Spinal cord (tissue), 10 donors: ENCODE results near the gene LRP1B. TPM values are rescaled to one million over a fixed set of nuclear protein-coding genes. Genes with fewer than 3 reads are reported as not detected.
A peak's percentile ranks its signal among the peaks of the same experiment; 100 is the strongest.

Experiments used
- DNase-seq, 6 donors: peaks; one replicate each; pipeline versions ENCODE4 v3.0.0 to v3.0.0-alpha.2; 2013 to 2015; ENCODE audit warnings: low spot score in 6 of 6, low read depth in 4 of 6
- H3K27ac ChIP-seq: one replicate; pipeline ENCODE4 v1.5.1; 2013; ENCODE audit warnings: low read depth, low read length, control low read depth
- H3K27me3 ChIP-seq: one replicate; pipeline ENCODE4 v1.6.1; 2013; ENCODE audit warnings: low read length; ENCODE audit not compliant: control insufficient read depth, insufficient read depth
- H3K36me3 ChIP-seq: one replicate; pipeline ENCODE4 v1.6.1; 2013; ENCODE audit warnings: low read length; ENCODE audit not compliant: control insufficient read depth, insufficient read depth
- H3K4me1 ChIP-seq: one replicate; pipeline ENCODE4 v1.6.1; 2013; ENCODE audit warnings: low read length; ENCODE audit not compliant: control insufficient read depth, insufficient read depth
- H3K4me3 ChIP-seq: one replicate; pipeline ENCODE4 v1.5.1; 2013; ENCODE audit warnings: low read depth, low read length, control low read depth
- H3K9me3 ChIP-seq: one replicate; pipeline ENCODE4 v1.6.1; 2013; ENCODE audit warnings: low read length; ENCODE audit not compliant: control insufficient read depth, insufficient read depth
- WGBS: methylation state at CpG from one replicate; pipeline ENCODE4 v1.1.5; 2013; ENCODE audit warnings: missing lambda C conversion rate; ENCODE audit not compliant: insufficient coverage; 5-methylcytosine and 5-hydroxymethylcytosine counted together
- polyA plus RNA-seq, 2 donors: library from polyadenylated mRNA; unstranded; fragments of 120-200 nt; gene quantifications; one replicate each; pipeline ENCODE4 v1.2.1, GENCODE V29; 2013; ENCODE audit not compliant: insufficient read length in 2 of 2
- total RNA-seq, 2 donors: library from RNA; depleted of rRNA in 1 of 2; stranded (reverse); fragments of 120-200 nt in 1 of 2; fragments of >200 nt in 1 of 2; gene quantifications; one replicate each; pipeline versions ENCODE4 v1.2.3 to v1.2.4, GENCODE V29; 2013 to 2014
- donor health status: healthy.

Gene LRP1B
- total and polyA plus RNA-seq, 4 donors, result 22.1 to 70.2 (median 32.1) TPM

DNA sequence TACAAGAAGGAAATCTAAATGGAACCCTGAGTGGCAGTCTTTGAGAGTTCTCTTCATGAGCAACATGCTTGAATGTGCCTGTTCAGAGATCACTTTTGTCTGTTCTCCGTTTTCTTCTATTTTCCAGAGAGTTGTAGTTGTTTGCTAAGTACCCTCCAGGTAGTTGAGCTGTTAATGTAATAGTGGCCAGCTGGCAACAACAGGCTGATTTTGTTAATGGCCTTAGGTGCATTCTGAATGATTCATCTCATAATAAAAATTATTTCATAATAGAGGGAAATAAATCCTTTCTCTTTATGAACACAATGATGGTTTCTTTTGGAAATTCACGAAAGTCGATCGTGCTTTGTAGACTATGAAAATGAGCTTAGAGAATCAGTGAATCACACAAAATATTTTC, 136.8 kb downstream of the LRP1B start:
- Histone ChIP-seq H3K9me3 (no peaks in the 10 kb centered on the region), H3K4me1 (no peaks in the 10 kb centered on the region), H3K27ac (no peak overlapping the region), H3K4me3 (no peak overlapping the region), H3K27me3 (no peaks in the 10 kb centered on the region), H3K36me3 (no peaks in the 10 kb centered on the region)
- no peak for DNase-seq
- no CpG with 5 or more reads among the region's 4 CpGs for WGBS

DNA sequence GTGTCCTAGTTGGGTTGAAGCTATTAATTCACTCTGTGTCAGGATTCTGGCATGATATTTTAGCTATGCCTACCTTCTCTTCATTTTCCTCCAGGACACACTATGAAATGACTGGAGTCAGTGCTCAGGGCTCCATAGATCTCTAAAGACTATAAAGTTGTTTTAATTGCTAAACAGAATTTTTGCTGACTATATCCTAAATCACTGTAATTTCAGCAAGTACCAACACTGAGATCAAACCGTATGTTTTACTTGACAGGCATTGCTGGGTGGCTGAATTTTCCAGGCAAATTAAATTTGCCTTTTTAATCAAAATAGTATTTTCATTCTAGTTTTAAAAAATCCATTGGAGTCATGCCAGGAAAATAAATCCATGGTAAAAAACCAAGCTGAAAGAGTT, 138.1 kb downstream of the LRP1B start:
- Histone ChIP-seq H3K9me3 (no peaks in the 10 kb centered on the region), H3K4me3 (no peak overlapping the region), H3K27ac (no peak overlapping the region), H3K27me3 (no peaks in the 10 kb centered on the region), H3K36me3 (no peaks in the 10 kb centered on the region), H3K4me1 (no peaks in the 10 kb centered on the region)
- DNase-seq, result no peak
- no CpG with 5 or more reads among the region's 1 CpG for WGBS

DNA sequence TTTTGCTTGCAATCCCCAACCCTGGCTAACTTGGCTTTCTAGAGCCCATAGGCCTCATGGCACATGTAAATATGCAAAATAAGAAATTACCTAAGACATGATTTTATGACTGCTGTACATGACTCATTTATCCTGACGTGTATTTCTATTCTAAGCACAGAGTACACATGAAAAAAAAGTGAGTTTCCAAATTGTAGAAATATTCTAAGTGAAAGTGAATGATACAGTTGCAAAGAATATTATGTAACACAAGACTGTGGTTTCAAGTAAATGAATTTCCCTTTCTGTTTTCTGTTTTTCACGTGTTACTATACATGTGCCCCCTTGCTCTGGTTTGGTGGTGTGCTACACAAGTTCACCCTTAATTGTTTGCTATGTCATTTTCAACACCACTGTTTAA, 162.4 kb downstream of the LRP1B start:
- H3K9me3 ChIP-seq, result peaks cover 2% of the 10 kb centered on the region
- no peaks in the 10 kb centered on the region for H3K36me3 ChIP-seq
- H3K27me3 ChIP-seq, result no peaks in the 10 kb centered on the region
- DNase-seq, result no peak
- H3K27ac ChIP-seq, result no peak overlapping the region
- 67% methylated on average over 1 of the region's 2 CpGs for WGBS
- no peak overlapping the region for H3K4me3 ChIP-seq
- H3K4me1 ChIP-seq, result no peaks in the 10 kb centered on the region

DNA sequence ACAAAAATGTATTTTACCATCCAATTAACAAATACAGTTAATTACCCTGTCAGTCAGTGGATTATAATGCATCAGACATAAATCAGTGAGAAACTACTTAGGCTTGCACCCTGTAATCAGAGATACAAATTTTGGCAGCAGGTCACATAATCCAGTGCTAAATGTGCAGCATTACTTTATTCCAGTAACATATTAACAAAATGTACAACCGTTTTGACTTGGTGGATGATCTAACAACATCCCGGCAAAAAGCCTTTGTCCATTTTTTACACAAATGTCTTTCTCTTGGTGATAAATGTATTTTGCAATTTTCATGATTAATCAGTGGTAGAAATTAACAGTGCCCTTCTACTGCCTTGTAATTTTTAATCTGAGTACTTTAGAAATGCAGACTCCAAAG, 162.8 kb downstream of the LRP1B start:
- no peak overlapping the region for H3K27ac ChIP-seq
- DNase-seq, result no peak
- no peaks in the 10 kb centered on the region for H3K27me3 ChIP-seq
- H3K4me1 ChIP-seq, result no peaks in the 10 kb centered on the region
- H3K9me3 ChIP-seq, result peaks cover 2% of the 10 kb centered on the region
- no CpG with 5 or more reads among the region's 2 CpGs for WGBS
- H3K4me3 ChIP-seq, result no peak overlapping the region
- H3K36me3 ChIP-seq, result no peaks in the 10 kb centered on the region

DNA sequence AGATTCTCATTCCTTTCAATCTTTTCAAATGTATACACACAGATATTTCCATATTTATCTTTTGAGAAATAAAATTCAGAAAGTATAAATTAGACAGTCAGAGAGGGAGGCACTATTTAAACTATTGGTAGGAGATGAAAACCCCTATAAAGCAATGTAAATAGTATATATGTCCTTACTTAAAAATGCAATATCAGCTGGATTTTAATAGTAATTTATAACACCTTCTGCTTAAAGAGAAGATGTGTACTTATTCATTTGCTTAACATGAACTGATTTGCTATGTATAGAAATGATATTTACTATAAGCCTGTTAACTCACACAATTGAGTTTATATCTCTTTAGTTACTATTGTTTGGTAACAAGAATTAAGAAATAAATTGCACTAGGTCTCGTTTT, 163.3 kb downstream of the LRP1B start:
- Histone ChIP-seq H3K27ac (no peak overlapping the region), H3K4me3 (no peak overlapping the region), H3K27me3 (no peaks in the 10 kb centered on the region), H3K36me3 (no peaks in the 10 kb centered on the region), H3K9me3 (peaks cover 2% of the 10 kb centered on the region), H3K4me1 (no peaks in the 10 kb centered on the region)
- no peak for DNase-seq
- WGBS, result no CpG with 5 or more reads among the region's 1 CpG

DNA sequence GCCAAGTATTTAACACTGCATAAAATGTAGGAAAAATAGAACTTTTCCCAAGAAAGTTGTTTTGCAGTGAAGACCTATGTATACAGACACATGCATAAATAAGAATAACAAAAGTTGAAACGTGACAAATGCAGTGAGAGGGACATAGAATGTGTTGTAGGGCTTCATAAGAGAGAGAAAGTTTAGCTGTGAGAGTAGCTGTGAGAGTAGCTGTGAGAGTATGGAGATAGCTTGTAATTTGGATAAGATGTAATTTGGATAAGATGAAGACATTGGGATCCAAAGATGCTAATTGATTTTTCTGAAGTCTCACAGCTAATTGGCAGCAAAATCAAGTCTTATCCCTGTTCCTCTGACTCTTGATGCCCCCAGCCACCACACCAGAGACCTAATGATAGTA, 170.9 kb downstream of the LRP1B start:
- WGBS, result no CpG with 5 or more reads among the region's 1 CpG
- Histone ChIP-seq H3K36me3 (no peaks in the 10 kb centered on the region), H3K4me1 (no peaks in the 10 kb centered on the region), H3K27me3 (no peaks in the 10 kb centered on the region), H3K27ac (no peak overlapping the region), H3K4me3 (no peak overlapping the region), H3K9me3 (no peaks in the 10 kb centered on the region)
- DNase-seq, result no peak

DNA sequence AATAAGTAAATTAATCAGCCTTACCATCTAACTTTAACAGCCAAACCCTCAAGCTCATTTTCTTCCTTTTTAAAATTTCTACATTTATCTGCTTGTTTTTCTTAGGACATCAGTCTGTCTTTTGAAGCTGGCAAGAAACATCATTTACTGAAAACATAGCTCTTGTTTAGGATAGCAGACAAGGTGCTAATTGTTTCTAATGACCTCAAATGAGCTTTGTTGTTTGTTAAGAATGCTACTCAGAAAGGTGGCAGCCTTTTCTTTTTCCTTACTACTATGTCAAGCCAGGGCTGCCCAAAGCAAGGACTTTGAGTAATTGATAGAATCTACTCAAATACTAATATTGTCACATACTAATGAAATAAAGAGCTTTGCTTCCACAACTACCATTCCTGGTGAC, 171.8 kb downstream of the LRP1B start:
- Histone ChIP-seq H3K9me3 (no peaks in the 10 kb centered on the region), H3K4me1 (no peaks in the 10 kb centered on the region), H3K27me3 (no peaks in the 10 kb centered on the region), H3K36me3 (no peaks in the 10 kb centered on the region), H3K4me3 (no peak overlapping the region), H3K27ac (peak overlapping the region; percentile 16)
- no peak for DNase-seq

DNA sequence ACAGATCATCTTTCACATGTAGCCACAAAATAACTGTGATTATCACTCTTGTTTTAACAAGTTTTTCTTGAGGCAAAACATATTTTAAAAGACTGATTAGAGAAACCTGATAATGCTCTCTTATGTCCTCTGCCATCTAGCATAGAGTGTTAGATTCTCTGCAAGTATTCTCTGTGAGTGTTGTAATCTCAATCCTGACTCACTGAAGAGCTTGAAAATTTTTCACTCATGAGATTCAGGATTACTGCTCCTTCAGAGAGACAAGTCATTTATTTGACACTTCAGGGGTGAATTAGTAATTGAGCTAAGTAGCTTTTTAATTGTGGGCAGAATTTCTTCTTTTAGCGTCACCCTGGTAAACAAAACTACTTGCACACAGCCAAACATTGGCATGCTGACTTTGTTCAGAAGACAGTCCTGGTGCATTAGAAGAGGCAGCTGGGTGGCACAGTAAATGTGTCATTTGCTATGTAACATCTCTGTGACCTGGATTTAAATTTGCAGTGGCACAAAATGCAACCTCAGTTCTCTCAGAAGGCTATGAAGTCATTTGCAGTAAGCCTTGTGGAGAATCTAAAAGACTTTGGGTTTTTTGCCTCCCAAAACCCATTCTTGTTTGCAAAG, 172.9 kb downstream of the LRP1B start:
- Histone ChIP-seq H3K36me3 (no peaks in the 10 kb centered on the region), H3K27me3 (no peaks in the 10 kb centered on the region), H3K9me3 (no peaks in the 10 kb centered on the region), H3K4me3 (no peak overlapping the region), H3K27ac (peak overlapping the region; percentile 67), H3K4me1 (no peaks in the 10 kb centered on the region)
- DNase-seq, result peak in 5 of 6 donors; percentile 19 to 65 (median 36)
- WGBS, result no CpG with 5 or more reads among the region's 1 CpG

DNA sequence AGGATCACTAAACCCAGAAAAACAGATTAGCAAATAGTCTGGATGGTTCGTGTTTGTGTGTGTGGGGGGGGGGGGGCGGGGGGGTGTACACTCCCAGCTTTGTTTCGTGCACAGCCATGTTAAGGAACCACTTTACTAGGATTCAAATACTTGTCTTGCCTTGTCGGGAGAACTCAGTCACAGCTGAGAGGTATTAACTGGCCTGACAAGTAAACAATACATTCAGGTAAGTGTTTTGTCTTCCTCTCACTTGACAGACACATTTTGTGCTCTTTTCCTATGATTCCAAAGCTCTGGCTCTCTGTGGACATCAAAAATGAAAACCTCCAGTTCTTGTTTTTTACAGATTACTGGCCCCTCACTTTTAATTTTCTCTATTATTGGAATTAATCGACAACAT, 173.5 kb downstream of the LRP1B start:
- Histone ChIP-seq H3K27ac (no peak overlapping the region), H3K4me3 (no peak overlapping the region), H3K36me3 (no peaks in the 10 kb centered on the region), H3K4me1 (no peaks in the 10 kb centered on the region), H3K27me3 (no peaks in the 10 kb centered on the region), H3K9me3 (no peaks in the 10 kb centered on the region)
- no peak for DNase-seq
- 17% methylated on average over 1 of the region's 5 CpGs for WGBS

DNA sequence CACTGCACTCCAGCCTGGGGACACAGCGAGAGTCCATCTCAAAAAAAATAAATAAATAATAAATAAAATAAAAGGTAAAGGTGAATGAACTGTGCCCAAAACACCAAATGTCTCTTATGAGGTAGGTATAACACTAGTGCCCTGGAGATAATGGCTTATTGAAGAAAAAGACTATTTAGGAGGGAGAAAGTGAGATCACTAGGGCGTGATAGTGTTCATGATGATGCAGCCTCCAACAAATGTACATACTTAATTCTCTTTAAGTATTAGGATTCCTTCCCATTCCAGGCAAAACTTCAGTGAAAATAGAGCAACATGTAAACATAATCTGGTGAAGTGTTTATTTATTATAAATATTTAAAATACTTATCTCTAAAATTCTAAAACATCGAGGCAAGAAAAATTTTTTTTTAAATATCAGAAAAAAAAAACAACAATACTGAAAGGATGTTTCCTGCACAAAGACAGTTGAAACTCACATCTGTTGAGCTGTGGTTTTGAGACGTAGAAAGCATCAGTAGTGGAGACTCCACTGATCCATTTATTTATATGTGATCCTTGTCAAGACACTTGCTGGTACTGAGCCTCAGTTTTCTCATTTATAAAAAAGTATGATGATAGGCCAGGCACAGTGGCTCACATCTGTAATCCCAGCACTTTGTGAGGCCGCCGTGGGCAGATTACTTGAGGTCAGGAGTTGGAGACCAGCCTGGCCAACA, 183.3 kb downstream of the LRP1B start:
- Histone ChIP-seq H3K36me3 (no peaks in the 10 kb centered on the region), H3K27me3 (no peaks in the 10 kb centered on the region), H3K9me3 (no peaks in the 10 kb centered on the region), H3K4me1 (no peaks in the 10 kb centered on the region), H3K4me3 (no peak overlapping the region), H3K27ac (no peak overlapping the region)
- no peak for DNase-seq
- WGBS, result no CpG with 5 or more reads among the region's 6 CpGs
